Loucy (cell line): ENCODE data around the gene SKI.

Experiments
- EZH2phosphoT487 ChIP-seq: fragments of 200-600 bp; IDR thresholded peaks from 2 replicates; pipeline ENCODE4 v1.6.1; 2018; ENCODE audit warnings: antibody characterized with exemption, mild to moderate bottlenecking, moderate library complexity, borderline replicate concordance
- TF ChIP-seq, protein P1 (sequence below): fragments of 200-600 bp; sonication (generic); conservative IDR thresholded peaks from 2 replicates; pipeline ENCODE4 v1.5.1; 2014; ENCODE audit warnings: mild to moderate bottlenecking, antibody characterized with exemption, low read length

DNA sequence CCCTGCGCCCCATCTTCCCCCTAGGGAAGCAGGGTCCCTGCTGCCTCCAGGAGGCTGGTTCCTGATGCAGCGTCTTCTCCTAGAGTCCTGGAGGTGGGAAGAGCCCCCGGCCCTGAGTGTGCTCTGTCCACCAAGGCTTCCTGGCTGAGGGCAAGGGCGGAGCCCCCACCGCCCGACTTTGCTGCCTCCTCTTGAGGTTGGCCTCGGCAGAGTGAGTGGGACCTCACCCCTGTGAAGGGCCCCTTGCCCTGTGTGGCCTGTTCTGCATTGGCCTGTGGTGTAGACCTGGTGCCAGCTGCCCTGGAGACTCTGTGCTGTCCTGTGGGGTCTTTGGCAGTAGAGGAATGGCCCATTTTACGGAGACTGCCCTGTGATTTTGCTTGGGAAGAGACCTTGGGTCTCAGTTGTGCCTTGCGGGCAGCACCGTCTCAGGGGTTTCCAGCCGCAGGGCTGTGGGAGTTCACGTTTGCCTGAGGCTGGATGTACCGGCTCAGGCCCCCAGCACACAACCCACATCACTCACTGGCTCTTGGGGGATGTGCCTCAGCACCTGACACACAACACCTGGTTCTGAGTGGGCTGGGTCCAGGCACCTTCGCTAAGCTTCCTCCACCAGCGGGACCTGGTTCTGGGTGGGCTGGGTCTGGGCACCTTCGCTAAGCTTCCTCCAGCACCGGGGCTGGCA, 73.6 kb downstream of the SKI start:
- TF ChIP-seq, protein P1, sequence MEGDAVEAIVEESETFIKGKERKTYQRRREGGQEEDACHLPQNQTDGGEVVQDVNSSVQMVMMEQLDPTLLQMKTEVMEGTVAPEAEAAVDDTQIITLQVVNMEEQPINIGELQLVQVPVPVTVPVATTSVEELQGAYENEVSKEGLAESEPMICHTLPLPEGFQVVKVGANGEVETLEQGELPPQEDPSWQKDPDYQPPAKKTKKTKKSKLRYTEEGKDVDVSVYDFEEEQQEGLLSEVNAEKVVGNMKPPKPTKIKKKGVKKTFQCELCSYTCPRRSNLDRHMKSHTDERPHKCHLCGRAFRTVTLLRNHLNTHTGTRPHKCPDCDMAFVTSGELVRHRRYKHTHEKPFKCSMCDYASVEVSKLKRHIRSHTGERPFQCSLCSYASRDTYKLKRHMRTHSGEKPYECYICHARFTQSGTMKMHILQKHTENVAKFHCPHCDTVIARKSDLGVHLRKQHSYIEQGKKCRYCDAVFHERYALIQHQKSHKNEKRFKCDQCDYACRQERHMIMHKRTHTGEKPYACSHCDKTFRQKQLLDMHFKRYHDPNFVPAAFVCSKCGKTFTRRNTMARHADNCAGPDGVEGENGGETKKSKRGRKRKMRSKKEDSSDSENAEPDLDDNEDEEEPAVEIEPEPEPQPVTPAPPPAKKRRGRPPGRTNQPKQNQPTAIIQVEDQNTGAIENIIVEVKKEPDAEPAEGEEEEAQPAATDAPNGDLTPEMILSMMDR, result no peak
- no peak for TF ChIP-seq EZH2phosphoT487
